Gastrocnemius medialis (tissue), 4 donors: ENCODE results near the gene NUCB2. TPM values are rescaled to one million over a fixed set of nuclear protein-coding genes. Genes with fewer than 3 reads are reported as not detected.

Experiments
- ATAC-seq, 2 donors: fragments of 150-250 bp; one replicate each; pipeline ENCODE4 v1.9.1; 2016
- DNase-seq, 2 donors: peaks; one replicate each; pipeline ENCODE4 v3.0.0-alpha.2; 2019
- H3K27ac ChIP-seq, 4 donors: fragments of 200-600 bp; sonication (generic); 1 replicate in 1 of 4; 2 replicates in 3 of 4; pipeline ENCODE4 v1.5.1; 2016 to 2018; ENCODE audit warnings: mild to moderate bottlenecking in 2 of 4, moderate library complexity in 1 of 4
- H3K27me3 ChIP-seq, 3 donors: fragments of 200-600 bp; sonication (generic) in 2 of 3; 1 replicate in 1 of 3; 2 replicates in 2 of 3; pipeline versions ENCODE4 v1.5.1 to v1.6.0; 2016 to 2019; ENCODE audit warnings: mild to moderate bottlenecking in 1 of 3, moderate library complexity in 1 of 3
- H3K36me3 ChIP-seq, 2 donors: fragments of 200-600 bp; sonication (generic) in 1 of 2; one replicate each; pipeline ENCODE4 v1.5.1; 2017 to 2018
- H3K4me1 ChIP-seq, 2 donors: fragments of 200-600 bp; sonication (generic) in 1 of 2; one replicate each; pipeline ENCODE4 v1.5.1; 2016 to 2017; ENCODE audit warnings: mild to moderate bottlenecking in 2 of 2
- H3K4me3 ChIP-seq, 4 donors: fragments of 200-600 bp; sonication (generic) in 3 of 4; 1 replicate in 1 of 4; 2 replicates in 3 of 4; pipeline ENCODE4 v1.5.1; 2016 to 2019; ENCODE audit warnings: mild to moderate bottlenecking in 2 of 4
- H3K9me3 ChIP-seq, 3 donors: fragments of 200-600 bp; sonication (generic) in 2 of 3; 1 replicate in 1 of 3; 2 replicates in 2 of 3; pipeline ENCODE4 v1.5.1; 2016 to 2019
- CTCF ChIP-seq, 5 experiments: fragments of 450-650 bp in 3 of 5; fragments of 200-600 bp in 2 of 5; sonication (generic) in 2 of 5; IDR thresholded peaks in 4 of 5; conservative IDR thresholded peaks in 1 of 5; 1 replicate in 4 of 5; 2 replicates in 1 of 5; pipeline ENCODE4 v1.5.1; 2016 to 2019; ENCODE audit warnings: antibody characterized with exemption in 5 of 5, mild to moderate bottlenecking in 3 of 5, moderate library complexity in 3 of 5
- POLR2A ChIP-seq, 2 donors: fragments of 450-650 bp; IDR thresholded peaks; one replicate each; pipeline ENCODE4 v1.6.1; 2017; ENCODE audit warnings: antibody characterized with exemption in 2 of 2, mild to moderate bottlenecking in 2 of 2, moderate library complexity in 2 of 2
- in situ Hi-C, 4 donors: fragments of 200-750 bp; cut with MboI; loops; one replicate each; pipeline versions ENCODE4 v1.15.0 to v1.8.0; 2017; ENCODE audit warnings: low sequenced_read_pairs in 4 of 4
- intact Hi-C: fragments of 100-400 bp; cut with DNase I; formaldehyde crosslinking; loops from one replicate; pipeline ENCODE4 v1.15.1; 2023; ENCODE audit warnings: low total_unique reads
- total RNA-seq, 4 donors: library from RNA; depleted of rRNA; stranded (reverse); fragments of >200 nt; gene quantifications; one replicate each; pipeline versions ENCODE4 v1.1.0 to v1.2.3, GENCODE V29; 2016

Gene NUCB2
- total RNA-seq, 4 donors from 2014 or later = 15.1 to 59.1 (median 39.1) TPM

- in situ Hi-C loops = no loop called here
- no peak for DNase-seq
These were observed 23.8 kb downstream of the NUCB2 start for GRCh38 chr11:17300372-17300771.

GRCh38 chr11:17313349-17314231 lies 37.1 kb downstream of the NUCB2 start:
- in situ Hi-C loops (no loop called here), intact Hi-C loops (no loop called here)
- Histone ChIP-seq H3K9me3 (no peaks in the 10 kb centered on the region), H3K4me1 (no peaks in the 10 kb centered on the region), H3K27me3 (no peaks in the 10 kb centered on the region), H3K4me3 (no peak overlapping the region), H3K36me3 (peaks cover 0 to 61% of the 10 kb centered on the region in 2 donors), H3K27ac (no peak overlapping the region)
- ATAC-seq (no peak), DNase-seq (no peak)
- TF ChIP-seq POLR2A (IDR thresholded peaks at IDR 0.05) (no peak), CTCF (IDR thresholded peaks at IDR 0.05 in 4 of 5, conservative IDR thresholded peaks at IDR 0.05 in 1 of 5) (no peak)

More at GRCh38 chr11:17300372-17300771, 23.8 kb downstream of the NUCB2 start:
- Histone ChIP-seq H3K36me3 (peaks cover 0 to 36% of the 10 kb centered on the region in 2 donors), H3K4me1 (no peaks in the 10 kb centered on the region), H3K9me3 (no peaks in the 10 kb centered on the region), H3K27ac (no peak overlapping the region), H3K4me3 (no peak overlapping the region), H3K27me3 (no peaks in the 10 kb centered on the region)
- no peak for ATAC-seq
- no peak for TF ChIP-seq CTCF (IDR thresholded peaks at IDR 0.05 in 4 of 5, conservative IDR thresholded peaks at IDR 0.05 in 1 of 5)
- intact Hi-C loops = no loop called here

GRCh38 chr11:17314232-17314547 lies 37.7 kb downstream of the NUCB2 start:
- no peaks in the 10 kb centered on the region for H3K27me3 ChIP-seq
- intact Hi-C loops = no loop called here
- TF ChIP-seq CTCF (IDR thresholded peaks at IDR 0.05 in 4 of 5, conservative IDR thresholded peaks at IDR 0.05 in 1 of 5) (no peak), POLR2A (IDR thresholded peaks at IDR 0.05) (no peak)
- ATAC-seq (no peak), DNase-seq (no peak)
- H3K9me3 ChIP-seq = no peaks in the 10 kb centered on the region
- H3K27ac ChIP-seq = no peak overlapping the region
- no peaks in the 10 kb centered on the region for H3K4me1 ChIP-seq
- H3K4me3 ChIP-seq = no peak overlapping the region
- H3K36me3 ChIP-seq = peaks cover 0 to 61% of the 10 kb centered on the region in 2 donors
- in situ Hi-C loops = no loop called here

GRCh38 chr11:17314904-17315426 lies 38.4 kb downstream of the NUCB2 start:
- no peak overlapping the region for H3K27ac ChIP-seq
- intact Hi-C loops = no loop called here
- no peaks in the 10 kb centered on the region for H3K27me3 ChIP-seq
- DNase-seq = no peak
- ATAC-seq = no peak
- H3K4me1 ChIP-seq = no peaks in the 10 kb centered on the region
- H3K36me3 ChIP-seq = peaks cover 0 to 56% of the 10 kb centered on the region in 2 donors
- in situ Hi-C loops = no loop called here
- TF ChIP-seq CTCF (IDR thresholded peaks at IDR 0.05 in 4 of 5, conservative IDR thresholded peaks at IDR 0.05 in 1 of 5) = no peak
- no peaks in the 10 kb centered on the region for H3K9me3 ChIP-seq
- H3K4me3 ChIP-seq = no peak overlapping the region
